GM12874 (cell line): Measurements from ENCODE around the gene URM1.

Experiments used
- CTCF ChIP-seq: IDR thresholded peaks from 2 replicates; pipeline ENCODE4 v1.5.1; 2011; ENCODE audit warnings: low read depth, mild to moderate bottlenecking, control low read depth, low read length, moderate library complexity; ENCODE audit not compliant: insufficient read depth

Gene URM1

GRCh38 chr9:128333451-128333869, 37.7 kb upstream of the URM1 start:
- TF ChIP-seq CTCF: no peak

- TF ChIP-seq CTCF: no peak
Observed at GRCh38 chr9:128335161-128335560, 36.0 kb upstream of the URM1 start.

- no peak for TF ChIP-seq CTCF
Observed at GRCh38 chr9:128335914-128336313, 35.3 kb upstream of the URM1 start.

- no peak for TF ChIP-seq CTCF
Observed at GRCh38 chr9:128337936-128338335, 33.2 kb upstream of the URM1 start.

- TF ChIP-seq CTCF: no peak
Observed at GRCh38 chr9:128339761-128340690, 31.1 kb upstream of the URM1 start, which contains the start of gene SLC27A4. TSS of gene SLC27A4 (plus strand) at chr9:128340527. CDS start at chr9:128343133, 2,606 bp downstream.

GRCh38 chr9:128340691-128341434, 30.3 kb upstream of the URM1 start:
- no peak for TF ChIP-seq CTCF

- TF ChIP-seq CTCF: peak; percentile 69
Observed at GRCh38 chr9:128341435-128341849, 29.7 kb upstream of the URM1 start.
